Measurements from ENCODE around the gene HOXC4.
"Not testable (repeated sequence)": the region's sequence is repeated elsewhere in the genome, so short reads cannot be mapped to it uniquely, and the experiment has no call there.

HOXC4 gene

DNA sequence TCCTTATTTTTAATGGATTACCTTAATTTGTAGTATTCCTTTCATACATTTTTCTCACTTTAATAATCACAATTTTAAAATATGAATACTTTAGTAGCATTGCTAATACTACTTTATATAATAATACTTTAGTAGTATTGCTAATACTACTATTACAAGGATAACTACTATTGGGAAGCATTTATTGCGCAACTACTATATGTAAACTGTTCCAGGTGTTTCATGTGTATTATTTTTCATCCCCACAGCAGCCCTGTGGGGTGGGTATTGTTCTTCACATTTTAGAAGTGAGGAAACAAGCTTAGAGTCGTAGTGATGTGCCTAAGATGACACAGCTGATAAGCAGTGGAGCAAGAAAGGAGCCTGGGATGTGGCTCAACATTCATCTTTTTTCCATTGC, 45.0 kb downstream of the HOXC4 start:
- DNase-seq, result not testable (repeated sequence)

DNA sequence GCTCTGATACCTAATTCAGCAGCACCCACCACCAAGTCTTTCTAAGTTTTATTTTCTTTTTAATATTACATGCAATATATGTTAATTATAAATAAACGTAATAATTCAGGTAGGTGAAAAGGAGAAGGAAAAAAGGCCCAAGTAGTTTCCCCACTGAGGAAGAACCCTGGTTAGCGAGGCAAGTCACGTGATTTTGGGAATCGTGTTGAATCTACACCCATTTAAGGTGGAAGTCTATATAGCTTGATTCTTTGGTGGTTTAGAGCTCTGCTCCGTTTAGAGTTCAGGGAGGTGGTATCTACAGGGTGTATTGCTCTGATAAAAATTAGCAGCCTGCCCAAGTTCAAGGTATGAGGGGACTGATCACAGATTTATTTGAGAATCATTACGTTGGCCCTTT, 47.0 kb downstream of the HOXC4 start:
- not testable (repeated sequence) for DNase-seq

DNA sequence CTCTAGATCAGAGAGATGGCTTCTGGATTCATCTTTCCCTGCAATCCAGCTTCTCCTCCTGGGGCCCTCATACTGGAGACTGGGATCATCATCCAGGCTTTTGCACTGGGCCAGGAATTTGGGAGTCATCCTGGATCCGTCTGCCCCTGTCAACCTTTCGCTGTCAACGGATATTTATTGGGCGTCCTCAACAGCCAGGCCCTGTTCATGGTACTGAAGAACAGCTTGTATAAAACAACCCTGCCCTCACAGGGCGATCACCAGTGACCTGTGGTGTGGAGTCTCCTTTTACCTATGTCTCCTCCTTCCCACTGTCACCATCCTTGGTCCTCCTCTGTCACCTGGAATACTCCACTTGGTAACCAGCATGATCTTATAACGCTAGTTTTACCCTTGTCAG, 48.6 kb downstream of the HOXC4 start:
- DNase-seq, result not testable (repeated sequence)

DNA sequence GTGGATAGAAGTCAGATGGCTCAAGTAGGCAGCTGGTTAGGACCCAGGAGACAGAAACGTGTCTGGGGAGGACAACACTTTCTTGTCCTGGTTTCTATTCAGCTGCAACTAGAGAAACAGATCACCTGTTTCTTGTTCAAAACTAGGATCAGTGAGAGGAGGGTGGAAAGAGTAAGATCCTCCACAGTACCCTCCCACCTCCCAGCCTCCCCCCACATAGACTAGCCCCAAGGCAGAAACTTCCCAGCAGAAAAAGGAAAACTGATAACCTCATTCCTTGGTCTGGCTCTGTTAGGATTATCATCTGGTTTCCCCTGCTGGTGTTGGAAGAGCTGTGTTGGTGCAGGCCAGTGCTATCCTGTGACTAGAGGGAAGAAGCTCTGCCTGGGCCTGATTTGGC, 50.2 kb downstream of the HOXC4 start:
- DNase-seq, result not testable (repeated sequence)

Measured in SHP77 treated with DMSO at 0.1 percent for 48 hours (cell line).